Astrocyte (in vitro differentiated cells and primary cell): Measurements from ENCODE around the gene PURB.

ENCODE experiments used
- CTCF ChIP-seq: IDR thresholded peaks from 2 replicates; pipeline ENCODE4 v1.5.1; 2011; ENCODE audit warnings: low read depth, mild to moderate bottlenecking, inconsistent platforms, low read length, moderate library complexity; ENCODE audit not compliant: insufficient read depth
- EZH2 ChIP-seq: IDR thresholded peaks from 2 replicates; pipeline ENCODE4 v1.6.1; 2012; ENCODE audit warnings: mild to moderate bottlenecking, low read length, inconsistent platforms; ENCODE audit not compliant: insufficient read depth

DNA sequence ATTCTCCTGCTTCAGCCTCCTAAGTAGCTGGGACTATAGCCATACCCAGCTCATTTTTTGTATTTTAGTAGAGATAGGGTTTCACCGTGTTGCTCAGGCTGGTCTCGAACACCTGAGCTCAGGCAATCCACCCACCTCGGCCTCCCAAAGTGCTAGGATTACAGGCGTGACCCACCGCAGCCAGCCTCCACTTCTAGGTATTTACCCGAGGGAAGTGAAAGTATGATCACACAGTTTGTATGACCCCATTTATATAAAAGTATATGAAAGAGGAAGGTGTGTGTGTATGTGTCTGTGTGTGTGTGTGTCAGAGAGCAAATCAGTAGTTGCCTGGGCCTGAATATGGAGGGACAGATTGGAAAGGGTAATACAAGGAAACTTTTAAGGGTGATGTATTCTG is 2.0 kb upstream of the PURB start:
- TF ChIP-seq EZH2 (no peak), CTCF (no peak)
